Measurements from ENCODE around the gene COPS6. TPM values are rescaled to one million over a fixed set of nuclear protein-coding genes. Genes with fewer than 3 reads are reported as not detected.
A peak's percentile ranks its signal among the peaks of the same experiment; 100 is the strongest.

COPS6 gene
- total RNA-seq, 1 experiment from 2014 or later = 182 TPM

DNA sequence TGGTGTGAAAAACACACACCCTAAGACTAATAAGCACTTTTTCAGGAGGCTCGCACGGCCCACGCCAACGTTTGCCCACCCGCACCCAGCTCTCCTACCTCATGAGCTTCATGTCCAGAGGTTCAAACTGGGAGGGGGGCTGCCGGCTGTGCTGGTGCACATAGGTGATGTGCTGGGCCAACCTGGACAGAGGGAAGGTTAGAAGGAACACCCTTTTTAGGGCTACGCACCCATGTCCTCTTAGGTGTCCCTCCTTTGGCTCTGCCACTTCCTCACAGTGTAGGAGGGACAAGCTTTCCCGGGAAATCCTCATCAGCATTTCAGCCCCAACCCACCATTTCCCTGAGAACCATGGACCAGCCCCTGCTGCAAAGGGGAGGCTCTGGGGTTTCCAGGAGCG is 6.5 kb downstream of the COPS6 start:
- no peaks in the 10 kb centered on the region for H3K9me3 ChIP-seq (ENCODE audit: control insufficient read depth, insufficient read depth, low read depth, low read length)
- ATAC-seq (no peak), DNase-seq (ENCODE audit: low read depth, low spot score) (no peak)
- no peak overlapping the region for H3K4me3 ChIP-seq (ENCODE audit: low read depth in 2 of 2, low read length in 2 of 2)
- ChIA-PET POLR2A (no interaction called here), CTCF (no interaction called here)
- intact Hi-C loops (cut with micrococcal nuclease; ENCODE audit: unreplicated experiment) (no loop called here), in situ Hi-C loops (cut with HindIII; ENCODE audit: low pct_unique_long_range_greater_than_20kb, low sequenced_read_pairs) (no loop called here)
- H3K36me3 ChIP-seq (ENCODE audit: control insufficient read depth, insufficient read depth, low read length) = peaks cover 55% of the 10 kb centered on the region
- TF ChIP-seq SIN3A (IDR thresholded peaks at IDR 0.05; ENCODE audit: borderline replicate concordance, insufficient read depth, low read depth, low read length) (no peak), TCF7L2 (IDR thresholded peaks at IDR 0.05; ENCODE audit: low read depth, low read length) (no peak), POLR2AphosphoS5 (IDR thresholded peaks at IDR 0.05; ENCODE audit: low read depth, low read length) (no peak)
- TF ChIP-seq, protein P1, sequence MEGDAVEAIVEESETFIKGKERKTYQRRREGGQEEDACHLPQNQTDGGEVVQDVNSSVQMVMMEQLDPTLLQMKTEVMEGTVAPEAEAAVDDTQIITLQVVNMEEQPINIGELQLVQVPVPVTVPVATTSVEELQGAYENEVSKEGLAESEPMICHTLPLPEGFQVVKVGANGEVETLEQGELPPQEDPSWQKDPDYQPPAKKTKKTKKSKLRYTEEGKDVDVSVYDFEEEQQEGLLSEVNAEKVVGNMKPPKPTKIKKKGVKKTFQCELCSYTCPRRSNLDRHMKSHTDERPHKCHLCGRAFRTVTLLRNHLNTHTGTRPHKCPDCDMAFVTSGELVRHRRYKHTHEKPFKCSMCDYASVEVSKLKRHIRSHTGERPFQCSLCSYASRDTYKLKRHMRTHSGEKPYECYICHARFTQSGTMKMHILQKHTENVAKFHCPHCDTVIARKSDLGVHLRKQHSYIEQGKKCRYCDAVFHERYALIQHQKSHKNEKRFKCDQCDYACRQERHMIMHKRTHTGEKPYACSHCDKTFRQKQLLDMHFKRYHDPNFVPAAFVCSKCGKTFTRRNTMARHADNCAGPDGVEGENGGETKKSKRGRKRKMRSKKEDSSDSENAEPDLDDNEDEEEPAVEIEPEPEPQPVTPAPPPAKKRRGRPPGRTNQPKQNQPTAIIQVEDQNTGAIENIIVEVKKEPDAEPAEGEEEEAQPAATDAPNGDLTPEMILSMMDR (IDR thresholded peaks at IDR 0.05) = no peak
- TF ChIP-seq, protein P2, sequence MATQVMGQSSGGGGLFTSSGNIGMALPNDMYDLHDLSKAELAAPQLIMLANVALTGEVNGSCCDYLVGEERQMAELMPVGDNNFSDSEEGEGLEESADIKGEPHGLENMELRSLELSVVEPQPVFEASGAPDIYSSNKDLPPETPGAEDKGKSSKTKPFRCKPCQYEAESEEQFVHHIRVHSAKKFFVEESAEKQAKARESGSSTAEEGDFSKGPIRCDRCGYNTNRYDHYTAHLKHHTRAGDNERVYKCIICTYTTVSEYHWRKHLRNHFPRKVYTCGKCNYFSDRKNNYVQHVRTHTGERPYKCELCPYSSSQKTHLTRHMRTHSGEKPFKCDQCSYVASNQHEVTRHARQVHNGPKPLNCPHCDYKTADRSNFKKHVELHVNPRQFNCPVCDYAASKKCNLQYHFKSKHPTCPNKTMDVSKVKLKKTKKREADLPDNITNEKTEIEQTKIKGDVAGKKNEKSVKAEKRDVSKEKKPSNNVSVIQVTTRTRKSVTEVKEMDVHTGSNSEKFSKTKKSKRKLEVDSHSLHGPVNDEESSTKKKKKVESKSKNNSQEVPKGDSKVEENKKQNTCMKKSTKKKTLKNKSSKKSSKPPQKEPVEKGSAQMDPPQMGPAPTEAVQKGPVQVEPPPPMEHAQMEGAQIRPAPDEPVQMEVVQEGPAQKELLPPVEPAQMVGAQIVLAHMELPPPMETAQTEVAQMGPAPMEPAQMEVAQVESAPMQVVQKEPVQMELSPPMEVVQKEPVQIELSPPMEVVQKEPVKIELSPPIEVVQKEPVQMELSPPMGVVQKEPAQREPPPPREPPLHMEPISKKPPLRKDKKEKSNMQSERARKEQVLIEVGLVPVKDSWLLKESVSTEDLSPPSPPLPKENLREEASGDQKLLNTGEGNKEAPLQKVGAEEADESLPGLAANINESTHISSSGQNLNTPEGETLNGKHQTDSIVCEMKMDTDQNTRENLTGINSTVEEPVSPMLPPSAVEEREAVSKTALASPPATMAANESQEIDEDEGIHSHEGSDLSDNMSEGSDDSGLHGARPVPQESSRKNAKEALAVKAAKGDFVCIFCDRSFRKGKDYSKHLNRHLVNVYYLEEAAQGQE (IDR thresholded peaks at IDR 0.05; ENCODE audit: insufficient read depth in 1 of 2, low read depth in 2 of 2, low read length in 1 of 2) = no peak
- no peaks in the 10 kb centered on the region for H3K27me3 ChIP-seq (ENCODE audit: control insufficient read depth, insufficient read depth, low read length)
- BruUV-seq (replicated peaks) = no TSS peak
- peak overlapping the region; percentile 36; the same call in 1 of the 2 replicates for H3K27ac ChIP-seq (ENCODE audit: low read length)
- peaks cover 28% of the 10 kb centered on the region for H3K4me1 ChIP-seq (ENCODE audit: control insufficient read depth, insufficient read depth, low read length)

DNA sequence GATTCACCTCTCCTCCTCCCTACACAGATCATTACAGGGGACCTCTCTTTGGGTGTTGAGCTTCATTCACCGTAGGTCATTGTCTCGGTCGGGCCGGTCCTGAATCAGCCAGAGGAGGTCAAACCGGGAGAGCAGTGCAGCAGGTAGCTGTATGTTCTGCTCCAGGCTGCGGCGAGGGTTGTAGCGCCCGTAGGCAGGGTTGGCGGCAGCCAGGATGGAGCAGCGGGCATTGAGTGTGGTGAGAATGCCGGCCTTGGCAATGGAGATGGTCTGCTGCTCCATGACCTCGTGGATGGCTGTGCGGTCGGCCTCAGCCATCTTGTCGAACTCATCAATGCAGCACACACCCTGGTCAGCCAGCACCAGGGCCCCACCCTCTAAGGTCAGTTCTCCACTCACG is 6.9 kb downstream of the COPS6 start:
- in situ Hi-C loops (cut with HindIII; ENCODE audit: low pct_unique_long_range_greater_than_20kb, low sequenced_read_pairs) = no loop called here
- Histone ChIP-seq H3K9me3 (ENCODE audit: control insufficient read depth, insufficient read depth, low read depth, low read length) (no peaks in the 10 kb centered on the region), H3K27ac (ENCODE audit: low read length) (peak overlapping the region; percentile 36; the same call in 1 of the 2 replicates), H3K4me3 (ENCODE audit: low read depth in 2 of 2, low read length in 2 of 2) (no peak overlapping the region), H3K36me3 (ENCODE audit: control insufficient read depth, insufficient read depth, low read length) (peaks cover 53% of the 10 kb centered on the region), H3K27me3 (ENCODE audit: control insufficient read depth, insufficient read depth, low read length) (no peaks in the 10 kb centered on the region), H3K4me1 (ENCODE audit: control insufficient read depth, insufficient read depth, low read length) (peaks cover 25% of the 10 kb centered on the region)
- TF ChIP-seq SIN3A (IDR thresholded peaks at IDR 0.05; ENCODE audit: borderline replicate concordance, insufficient read depth, low read depth, low read length) (no peak), TCF7L2 (IDR thresholded peaks at IDR 0.05; ENCODE audit: low read depth, low read length) (no peak), POLR2AphosphoS5 (IDR thresholded peaks at IDR 0.05; ENCODE audit: low read depth, low read length) (no peak)
- TF ChIP-seq, protein P2 (IDR thresholded peaks at IDR 0.05; ENCODE audit: insufficient read depth in 1 of 2, low read depth in 2 of 2, low read length in 1 of 2) = no peak
- TF ChIP-seq, protein P1 (IDR thresholded peaks at IDR 0.05) = no peak
- DNase-seq (ENCODE audit: low read depth, low spot score) (no peak), ATAC-seq (no peak)
- ChIA-PET POLR2A (no interaction called here), CTCF (no interaction called here)
- BruUV-seq (replicated peaks) = no TSS peak
- intact Hi-C loops (cut with micrococcal nuclease; ENCODE audit: unreplicated experiment) = no loop called here
